Measurements from ENCODE around the gene PREB.

The PREB gene

GRCh38 chr2:27096748-27097297, 37.6 kb downstream of the PREB start:
- TF ChIP-seq GATA3 (IDR thresholded peaks at IDR 0.05; ENCODE audit: low read depth, low read length) (no peak), GATA2 (IDR thresholded peaks at IDR 0.05; ENCODE audit: low read depth, low read length) (no peak)

GRCh38 chr2:27095745-27096651, 38.4 kb downstream of the PREB start:
- TF ChIP-seq GATA3 (IDR thresholded peaks at IDR 0.05; ENCODE audit: low read depth, low read length), result no peak
- TF ChIP-seq GATA2 (IDR thresholded peaks at IDR 0.05; ENCODE audit: low read depth, low read length), result no peak

- TF ChIP-seq GATA3 (IDR thresholded peaks at IDR 0.05; ENCODE audit: low read depth, low read length) (no peak), GATA2 (IDR thresholded peaks at IDR 0.05; ENCODE audit: low read depth, low read length) (no peak)
Observed at GRCh38 chr2:27095427-27095744, 39.0 kb downstream of the PREB start.

GRCh38 chr2:27094353-27094984, 40.0 kb downstream of the PREB start:
- no peak for TF ChIP-seq GATA3 (IDR thresholded peaks at IDR 0.05; ENCODE audit: low read depth, low read length)
- no peak for TF ChIP-seq GATA2 (IDR thresholded peaks at IDR 0.05; ENCODE audit: low read depth, low read length)

- no peak for TF ChIP-seq GATA2 (IDR thresholded peaks at IDR 0.05; ENCODE audit: low read depth, low read length)
- no peak for TF ChIP-seq GATA3 (IDR thresholded peaks at IDR 0.05; ENCODE audit: low read depth, low read length)
Observed at GRCh38 chr2:27093430-27094352, 40.7 kb downstream of the PREB start.

DNA sequence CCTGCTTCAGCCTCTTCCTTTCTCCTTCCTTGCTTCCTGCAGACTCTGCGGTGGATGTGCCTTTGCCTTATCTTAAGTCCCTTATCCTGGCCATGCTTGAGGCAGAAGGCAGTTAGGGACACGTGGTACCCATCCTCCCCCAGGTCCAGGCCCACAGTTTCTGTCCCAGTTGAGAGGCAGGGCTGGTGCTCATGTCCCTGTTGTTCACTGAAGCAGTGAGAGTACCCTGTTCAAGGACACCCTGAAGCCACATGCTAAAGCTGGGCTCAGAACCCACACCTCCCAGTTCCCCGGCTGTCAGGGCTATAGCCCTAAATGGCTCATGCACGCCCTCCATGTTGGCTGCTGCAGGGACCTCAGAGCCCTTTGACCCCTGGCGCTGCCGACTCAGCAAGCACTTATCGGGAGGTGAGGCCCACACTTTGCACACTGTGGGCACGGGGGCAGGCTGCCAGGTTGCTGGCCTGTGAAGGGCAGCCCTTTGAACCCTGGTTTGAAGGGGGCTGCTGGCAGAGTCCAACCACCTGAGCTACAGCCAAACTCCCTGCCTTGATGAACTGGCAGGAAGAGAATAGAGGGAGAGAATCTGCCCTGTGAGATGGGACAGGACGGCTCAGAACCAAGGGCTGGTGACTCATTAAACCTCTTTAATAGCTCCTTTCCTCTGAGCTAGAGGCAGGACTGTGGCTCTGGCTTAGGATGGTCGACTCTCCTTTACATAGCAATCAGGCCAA, 41.6 kb downstream of the PREB start:
- TF ChIP-seq GATA3 (IDR thresholded peaks at IDR 0.05; ENCODE audit: low read depth, low read length), result no peak
- TF ChIP-seq GATA2 (IDR thresholded peaks at IDR 0.05; ENCODE audit: low read depth, low read length), result no peak

- TF ChIP-seq GATA2 (IDR thresholded peaks at IDR 0.05; ENCODE audit: low read depth, low read length) (no peak), GATA3 (IDR thresholded peaks at IDR 0.05; ENCODE audit: low read depth, low read length) (no peak)
Observed at GRCh38 chr2:27091746-27092695, 42.4 kb downstream of the PREB start.

DNA sequence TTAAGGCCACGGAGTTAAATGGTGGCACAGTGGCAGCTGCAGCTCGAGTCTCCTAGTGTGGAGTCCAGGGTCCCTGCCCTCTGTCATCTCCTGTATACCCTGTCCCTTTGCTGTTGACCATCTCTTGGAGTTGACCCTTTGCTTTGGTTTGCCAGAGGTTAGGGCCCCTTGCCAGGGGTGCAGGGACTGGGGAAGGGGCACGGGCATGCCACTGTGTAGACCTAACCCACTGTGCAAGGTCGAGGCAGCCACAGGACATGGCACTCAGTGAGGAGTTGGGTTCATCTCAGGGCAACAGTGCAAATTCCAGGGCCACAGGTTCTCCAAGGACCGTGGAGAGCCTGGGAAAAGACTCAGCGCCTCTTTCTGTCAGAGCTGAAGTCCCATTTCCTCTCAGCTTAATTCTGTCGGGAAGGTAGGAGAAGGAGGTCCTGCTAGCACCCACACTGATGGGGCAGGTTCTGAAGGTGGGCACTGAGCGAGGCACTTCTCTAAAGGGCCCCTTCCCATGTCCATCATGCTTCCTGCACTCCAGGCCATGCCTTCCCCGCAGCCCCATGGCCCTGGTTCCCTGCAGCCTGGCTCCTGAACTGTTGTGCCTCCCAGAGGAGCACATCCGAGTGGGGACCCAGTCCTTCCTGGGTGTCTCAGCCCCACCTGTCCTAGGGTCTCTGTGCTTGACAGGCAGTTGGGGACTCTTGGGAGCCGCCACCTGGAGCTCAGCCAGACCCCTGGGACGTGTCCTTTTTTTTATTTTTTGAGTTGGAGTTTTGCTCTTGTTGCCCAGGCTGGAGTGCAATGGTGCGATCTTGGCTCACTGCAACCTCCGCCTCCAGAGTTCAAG, 45.1 kb downstream of the PREB start:
- TF ChIP-seq GATA2 (IDR thresholded peaks at IDR 0.05; ENCODE audit: low read depth, low read length) (no peak), GATA3 (IDR thresholded peaks at IDR 0.05; ENCODE audit: low read depth, low read length) (no peak)

- TF ChIP-seq GATA2 (IDR thresholded peaks at IDR 0.05; ENCODE audit: low read depth, low read length), result no peak
- no peak for TF ChIP-seq GATA3 (IDR thresholded peaks at IDR 0.05; ENCODE audit: low read depth, low read length)
Observed at GRCh38 chr2:27088634-27089033, 45.8 kb downstream of the PREB start.

DNA sequence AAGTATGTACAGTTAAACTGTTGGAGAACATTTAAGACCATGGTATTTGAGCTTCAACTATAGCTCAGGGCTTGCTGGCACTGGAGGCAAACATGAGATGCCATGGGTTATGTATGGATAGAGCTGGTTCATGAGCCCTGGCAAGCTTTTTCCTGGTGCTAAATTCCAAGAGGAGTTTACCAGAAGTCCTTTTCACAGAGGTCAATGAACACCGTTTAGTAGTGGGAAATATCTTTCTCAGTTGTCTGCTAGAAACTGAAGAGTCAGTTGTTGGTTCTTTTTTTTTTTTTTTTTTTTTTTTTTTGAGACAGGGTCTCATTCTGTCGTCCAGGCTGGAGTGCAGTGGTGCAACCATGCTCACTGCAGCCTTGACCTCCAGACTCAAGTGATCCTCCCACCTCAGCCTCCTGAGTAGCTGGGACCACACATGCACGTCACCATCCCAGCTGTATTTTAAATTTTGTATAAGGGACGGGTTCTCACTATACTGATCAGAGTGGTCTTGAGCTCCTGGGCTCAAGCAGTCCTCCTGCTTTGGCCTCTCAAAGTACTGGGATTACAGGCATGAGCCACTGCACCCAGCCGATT, 46.5 kb downstream of the PREB start:
- TF ChIP-seq GATA2 (IDR thresholded peaks at IDR 0.05; ENCODE audit: low read depth, low read length) (no peak), GATA3 (IDR thresholded peaks at IDR 0.05; ENCODE audit: low read depth, low read length) (no peak)
